ES-I3 (cell line): Measurements from ENCODE around the gene LRRC73.
"Not testable (repeated sequence)": the region's sequence is repeated elsewhere in the genome, so short reads cannot be mapped to it uniquely, and the experiment has no call there.

Experiments
- H3K36me3 ChIP-seq: 2 replicates; pipeline ENCODE4 v1.6.1; 2013; ENCODE audit warnings: mild to moderate bottlenecking, low read length, control low read depth, moderate library complexity; ENCODE audit not compliant: insufficient read depth
- H3K4me1 ChIP-seq: 2 replicates; pipeline ENCODE4 v1.6.1; 2013; ENCODE audit warnings: mild to moderate bottlenecking, control low read depth, low read length; ENCODE audit not compliant: insufficient read depth
- H3K9ac ChIP-seq: 2 replicates; pipeline ENCODE4 v1.6.1; 2013; ENCODE audit warnings: low read depth, mild to moderate bottlenecking, low read length, moderate library complexity
- H3K9me3 ChIP-seq: 2 replicates; pipeline ENCODE4 v1.6.1; 2013; ENCODE audit warnings: mild to moderate bottlenecking, low read length, moderate library complexity; ENCODE audit not compliant: control insufficient read depth, insufficient read depth

The LRRC73 gene

DNA sequence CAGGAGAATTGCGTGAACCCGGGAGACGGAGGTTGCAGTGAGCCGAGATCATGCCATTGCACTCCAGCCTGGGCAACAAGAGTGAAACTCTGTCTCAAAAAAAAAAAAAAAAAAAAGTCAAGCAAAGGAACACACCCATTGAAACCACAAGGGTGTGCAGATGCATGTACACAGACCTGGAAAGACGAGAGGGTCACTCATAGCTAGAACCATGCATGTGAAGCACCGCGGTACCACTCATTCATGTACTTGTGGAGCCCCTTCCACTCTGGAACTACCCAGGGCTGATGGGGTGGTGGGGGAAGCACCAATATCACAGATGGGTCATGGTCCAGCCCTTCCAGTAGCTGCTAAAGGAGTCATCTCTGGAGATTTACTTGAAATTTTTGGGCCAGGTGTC is 40.2 kb downstream of the LRRC73 start:
- Histone ChIP-seq H3K9ac (no peak overlapping the region), H3K9me3 (no peaks in the 10 kb centered on the region), H3K4me1 (no peaks in the 10 kb centered on the region; the same call in 1 of the 2 replicates), H3K36me3 (no peaks in the 10 kb centered on the region)

DNA sequence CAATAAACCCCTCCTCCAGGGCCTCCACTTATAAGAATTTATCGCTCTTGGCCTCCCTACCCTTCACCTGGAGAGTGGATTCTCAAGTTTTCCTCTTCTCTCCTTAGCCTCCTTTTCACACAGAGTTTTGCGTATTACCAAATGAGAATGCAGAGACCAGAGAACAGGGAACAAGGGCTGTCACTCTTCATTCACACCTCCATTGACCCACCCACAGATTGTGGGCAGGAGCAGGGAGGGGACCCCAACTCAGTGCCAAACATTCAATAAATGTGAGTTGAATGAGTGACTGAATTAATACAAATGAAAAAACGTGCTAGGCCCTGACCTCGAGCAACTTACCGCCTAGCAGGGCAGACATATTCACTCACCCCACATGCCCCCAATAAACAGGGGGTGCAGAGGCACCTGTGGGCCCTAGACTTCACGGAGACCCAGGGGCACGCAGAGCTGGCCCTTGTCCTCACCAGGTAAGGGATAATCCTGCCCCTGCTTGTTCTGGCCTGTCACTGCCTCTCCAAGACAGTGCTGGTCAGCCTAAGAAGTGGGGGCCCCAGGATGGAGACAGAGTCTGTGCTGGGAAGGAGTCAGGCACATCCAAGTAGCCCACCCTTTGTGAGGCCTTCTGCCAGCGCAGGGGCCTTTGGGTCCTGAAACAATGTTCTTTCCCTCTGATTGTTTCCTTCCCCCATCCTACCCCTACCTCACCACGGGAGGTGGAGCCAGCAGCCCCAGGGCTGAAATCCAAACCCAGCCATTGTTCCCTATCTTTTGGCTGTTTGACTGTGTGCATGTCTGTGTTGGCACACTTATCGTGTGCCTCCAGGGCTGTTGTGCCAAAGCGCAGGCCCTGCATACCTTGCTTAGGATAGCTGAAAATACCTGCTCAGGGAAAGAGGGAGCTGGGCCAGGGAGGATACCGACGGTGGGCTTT is 41.1 kb downstream of the LRRC73 start:
- Histone ChIP-seq H3K36me3 (no peaks in the 10 kb centered on the region), H3K4me1 (no peaks in the 10 kb centered on the region; the same call in 1 of the 2 replicates), H3K9ac (no peak overlapping the region), H3K9me3 (no peaks in the 10 kb centered on the region)

DNA sequence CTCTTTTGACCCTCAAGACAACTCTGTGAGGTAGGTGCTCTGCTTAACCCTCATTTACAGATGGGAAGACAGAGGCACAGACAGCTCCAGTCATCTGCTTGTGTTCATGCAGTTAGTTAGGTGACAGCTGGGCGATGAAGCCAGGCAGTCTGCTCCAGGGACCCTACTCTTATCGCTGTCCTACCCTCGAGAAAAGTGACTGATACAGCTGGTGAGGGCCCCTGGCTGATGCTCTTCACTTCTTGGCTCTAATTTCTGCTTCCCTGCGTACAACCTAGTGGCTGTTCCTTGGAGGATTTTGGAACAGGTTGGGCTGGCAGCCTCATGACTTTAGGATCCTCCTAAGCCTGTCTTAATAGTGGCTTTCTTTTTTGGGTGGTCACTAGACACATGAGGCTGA is 41.9 kb downstream of the LRRC73 start:
- Histone ChIP-seq H3K36me3 (no peaks in the 10 kb centered on the region), H3K9ac (no peak overlapping the region), H3K4me1 (no peaks in the 10 kb centered on the region; the same call in 1 of the 2 replicates), H3K9me3 (no peaks in the 10 kb centered on the region)

DNA sequence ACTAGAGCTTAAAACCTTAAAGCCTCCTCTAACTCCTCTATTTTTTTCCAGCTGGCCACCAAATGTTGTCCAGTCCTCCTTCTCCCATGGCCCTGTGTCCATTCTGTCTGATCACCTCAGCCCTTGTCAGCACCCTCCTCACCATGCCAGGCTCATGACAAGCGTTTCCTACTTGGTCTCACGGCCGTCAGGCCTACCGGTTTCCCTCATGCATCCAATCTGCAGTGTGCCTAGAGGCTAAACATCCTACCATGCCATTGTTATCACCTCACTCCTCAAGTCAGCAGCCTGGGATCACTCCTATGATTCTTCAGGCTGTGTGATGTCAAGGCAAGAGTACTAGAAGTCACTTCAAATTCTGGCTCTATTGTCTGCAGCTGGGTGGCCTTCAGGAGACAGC is 42.4 kb downstream of the LRRC73 start:
- Histone ChIP-seq H3K9me3 (no peaks in the 10 kb centered on the region), H3K9ac (no peak overlapping the region)

DNA sequence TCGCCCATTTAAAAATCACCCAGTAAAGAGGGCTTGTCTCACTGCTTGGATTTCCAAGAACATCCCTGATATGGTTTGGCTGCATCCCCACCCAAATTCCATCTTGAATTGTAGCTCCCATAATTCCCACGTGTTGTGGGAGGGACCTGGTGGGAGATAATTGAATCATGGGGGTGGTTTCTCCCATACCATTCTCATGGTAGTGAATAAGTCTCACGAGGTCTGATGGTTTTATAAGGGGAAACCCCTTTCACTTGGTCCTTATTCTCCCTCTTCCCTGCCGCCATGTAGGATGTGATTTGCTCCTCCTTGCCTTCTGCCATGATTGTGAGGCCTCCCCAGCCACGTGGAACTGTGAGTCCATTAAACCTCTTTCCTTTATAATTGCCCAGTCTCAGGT is 42.9 kb downstream of the LRRC73 start:
- H3K4me1 ChIP-seq, H3K36me3 ChIP-seq, H3K9ac ChIP-seq, H3K9me3 ChIP-seq: not testable (repeated sequence)

More for the DNA sequence above, 42.4 kb downstream of the LRRC73 start:
- Histone ChIP-seq H3K4me1 (no peaks in the 10 kb centered on the region; the same call in 1 of the 2 replicates), H3K36me3 (no peaks in the 10 kb centered on the region)

DNA sequence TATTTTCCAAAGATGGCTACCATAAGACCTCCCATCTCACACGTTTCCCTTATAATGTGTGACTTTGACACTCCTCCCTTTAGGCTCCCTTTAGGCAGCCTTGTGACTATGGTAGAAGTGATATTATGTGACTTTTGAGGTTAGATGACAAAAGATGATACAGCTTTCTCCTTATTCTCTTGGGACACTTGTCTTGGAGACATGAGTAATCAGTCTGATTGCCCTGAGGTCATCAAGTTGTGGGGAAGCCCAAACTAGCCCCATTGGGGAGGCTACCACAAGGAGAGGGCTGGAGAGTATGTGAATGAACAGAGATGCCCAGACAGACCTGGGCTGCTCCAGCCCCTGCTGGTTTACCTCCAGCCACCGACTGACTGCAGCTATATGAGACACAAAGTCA is 44.2 kb downstream of the LRRC73 start:
- Histone ChIP-seq H3K36me3 (no peaks in the 10 kb centered on the region), H3K4me1 (no peaks in the 10 kb centered on the region; the same call in 1 of the 2 replicates), H3K9me3 (no peaks in the 10 kb centered on the region), H3K9ac (no peak overlapping the region)

DNA sequence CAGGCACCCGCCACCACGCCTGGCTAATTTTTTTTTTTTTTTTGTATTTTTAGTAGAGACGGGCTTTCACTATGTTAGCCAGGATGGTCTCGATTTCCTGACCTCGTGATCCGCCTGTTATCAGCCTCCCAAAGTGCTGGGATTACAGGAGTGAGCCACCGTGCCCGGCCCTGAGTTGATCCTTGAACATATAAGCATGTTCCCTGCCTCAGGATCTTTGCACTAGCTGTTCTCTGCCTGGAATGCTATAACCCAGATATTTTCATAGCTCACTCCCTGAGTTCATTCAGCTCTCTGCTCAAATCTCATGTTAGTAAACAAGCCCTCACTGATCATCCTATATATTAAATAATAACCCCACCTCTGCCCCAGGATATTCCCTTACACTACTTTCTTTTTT is 45.8 kb downstream of the LRRC73 start:
- Histone ChIP-seq H3K9ac (no peak overlapping the region), H3K4me1 (no peaks in the 10 kb centered on the region; the same call in 1 of the 2 replicates), H3K9me3 (no peaks in the 10 kb centered on the region), H3K36me3 (no peaks in the 10 kb centered on the region)

DNA sequence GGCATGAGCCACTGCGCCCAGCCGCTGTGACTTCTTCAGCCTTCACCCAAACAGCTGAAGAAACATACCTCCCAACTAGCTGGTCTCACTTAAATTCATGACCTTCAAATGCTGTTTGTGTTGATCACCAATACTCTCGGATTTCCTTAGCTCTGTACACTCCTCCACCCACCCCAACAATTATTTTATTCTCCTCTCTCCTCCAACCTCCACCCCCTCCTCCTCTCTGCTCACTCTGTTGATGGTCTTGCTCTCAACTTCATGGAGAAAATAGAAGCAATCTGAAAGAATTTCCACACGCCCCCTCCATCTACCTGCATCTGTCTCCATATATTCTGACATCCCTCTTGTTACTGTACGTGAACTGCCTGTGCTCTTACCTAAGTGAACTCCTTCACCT is 48.2 kb downstream of the LRRC73 start:
- no peaks in the 10 kb centered on the region for H3K4me1 ChIP-seq
- no peaks in the 10 kb centered on the region for H3K36me3 ChIP-seq
- H3K9ac ChIP-seq: no peak overlapping the region
- H3K9me3 ChIP-seq: no peaks in the 10 kb centered on the region

DNA sequence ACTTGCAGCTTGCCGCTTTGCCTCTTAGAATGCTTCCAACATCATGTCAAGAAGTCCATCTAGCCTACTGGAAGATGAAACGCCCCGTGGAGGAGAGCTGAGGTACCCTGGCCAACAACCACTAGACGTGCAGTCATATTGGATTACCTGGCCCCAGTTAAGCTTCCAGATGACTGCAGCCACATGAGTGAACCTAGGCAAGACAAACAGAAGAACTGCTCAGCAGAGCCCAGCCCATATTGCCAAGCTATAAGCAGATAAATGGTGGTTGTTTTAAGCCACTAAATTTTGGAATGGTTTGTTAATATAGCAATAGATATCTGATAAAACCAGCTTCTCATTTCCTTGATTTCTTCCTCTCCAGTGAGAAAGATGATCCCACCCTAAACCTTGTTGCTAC is 50.1 kb downstream of the LRRC73 start:
- no peaks in the 10 kb centered on the region for H3K9me3 ChIP-seq
- no peaks in the 10 kb centered on the region for H3K36me3 ChIP-seq
- H3K9ac ChIP-seq: no peak overlapping the region
- no peaks in the 10 kb centered on the region for H3K4me1 ChIP-seq

DNA sequence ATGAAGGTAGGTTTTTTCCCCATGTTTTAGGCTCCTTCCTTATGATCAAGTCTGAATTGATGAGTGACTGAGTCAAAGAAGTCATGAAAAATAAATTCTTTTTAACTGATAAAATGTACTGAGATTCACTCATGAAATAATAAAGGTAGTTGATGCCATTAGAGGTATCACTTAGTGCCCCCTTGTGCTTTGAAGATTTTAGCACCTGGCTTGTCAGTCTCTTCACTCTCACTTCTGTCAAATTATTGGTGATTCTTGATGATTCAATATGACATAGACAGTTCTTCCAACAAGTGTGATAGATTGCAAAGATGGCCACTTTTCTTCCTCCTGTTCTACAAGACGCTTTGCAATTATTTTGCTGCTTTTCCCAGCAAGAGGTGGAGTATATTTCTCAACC is 50.6 kb downstream of the LRRC73 start:
- H3K9me3 ChIP-seq: no peaks in the 10 kb centered on the region
- H3K4me1 ChIP-seq: no peaks in the 10 kb centered on the region
- no peaks in the 10 kb centered on the region for H3K36me3 ChIP-seq
- H3K9ac ChIP-seq: no peak overlapping the region

DNA sequence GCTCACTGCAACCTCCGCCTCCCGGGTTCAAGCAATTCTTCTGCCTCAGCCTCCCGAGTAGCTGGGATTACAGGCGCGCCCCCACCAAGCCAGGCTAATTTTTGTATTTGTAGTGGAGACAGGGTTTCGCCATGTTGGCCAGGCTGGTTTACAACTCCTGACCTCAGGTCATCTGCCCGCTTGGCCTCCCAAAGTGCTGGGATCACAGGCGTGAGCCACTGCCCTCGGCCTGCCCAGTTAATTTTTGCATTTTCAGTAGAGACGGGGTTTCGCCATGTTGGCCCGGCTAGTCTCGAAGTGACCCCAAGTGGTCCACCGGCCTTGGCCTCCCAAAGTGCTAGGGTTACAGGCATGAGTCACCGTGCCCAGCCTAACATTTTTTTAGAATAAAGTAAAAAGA is 52.0 kb downstream of the LRRC73 start:
- H3K36me3 ChIP-seq: not testable (repeated sequence)

DNA sequence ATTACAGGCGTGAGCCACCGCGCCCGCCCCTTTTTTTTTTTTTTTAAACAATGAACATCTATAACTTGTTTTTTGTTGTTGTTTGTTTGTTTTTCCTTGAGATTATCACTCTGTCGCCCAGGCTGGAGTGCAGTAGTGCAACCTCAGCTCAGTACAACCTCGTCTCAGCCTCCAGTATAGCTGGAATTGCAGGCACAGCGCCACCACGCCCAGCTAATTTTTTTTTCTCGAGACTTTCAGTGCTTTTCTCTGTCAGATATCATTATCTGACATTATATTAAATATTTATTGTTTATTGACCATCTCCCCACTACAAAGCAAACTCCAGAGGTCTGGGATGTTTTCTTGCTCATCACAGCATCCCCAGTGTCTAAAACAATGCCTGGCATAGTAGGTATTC is 52.5 kb downstream of the LRRC73 start:
- Histone ChIP-seq H3K9me3 (no peaks in the 10 kb centered on the region), H3K4me1 (no peaks in the 10 kb centered on the region), H3K9ac (peak overlapping the region; percentile 28), H3K36me3 (no peaks in the 10 kb centered on the region)

More for the DNA sequence above, 52.0 kb downstream of the LRRC73 start:
- H3K4me1 ChIP-seq, H3K9me3 ChIP-seq, H3K9ac ChIP-seq: not testable (repeated sequence)
